GM12878 (cell line): ENCODE data around the gene GGA2. TPM values are rescaled to one million over a fixed set of nuclear protein-coding genes. Genes with fewer than 3 reads are reported as not detected.

ENCODE experiments used
- ATAC-seq: fragments of 200-7000 bp; cut with Tn5 transposase; 3 replicates; pipeline ENCODE4 v1.9.1; 2020; ENCODE audit warnings: mild to moderate bottlenecking, moderate library complexity
- BruUV-seq: library from RNA; stranded (reverse); fragments of 400-500 nt; replicated peaks from 2 replicates; lab custom pipeline; 2021; lab: Mats Ljungman, UMichigan
- CTCF ChIA-PET: fragments of 300-600 bp; sonication (Branson Sonifier 250); formaldehyde crosslinking; extraction: SDS; loops from one replicate; lab custom pipeline; 2021; ENCODE audit warnings: inconsistent platforms; lab: Yijun Ruan, JAX
- POLR2A ChIA-PET: fragments of 350-600 bp; formaldehyde crosslinking; extraction: SDS; loops from one replicate; lab custom pipeline; 2021; ENCODE audit warnings: inconsistent platforms; lab: Charles Lee
- RAD21 ChIA-PET: fragments of 300-600 bp; sonication (Branson Sonifier 250); formaldehyde crosslinking; loops from one replicate; lab custom pipeline; 2023; ENCODE audit warnings: antibody characterized with exemption; ENCODE audit not compliant: unreplicated experiment; lab: Charles Lee
- SMC1A ChIA-PET: fragments of 300-600 bp; sonication (Branson Sonifier 250); formaldehyde crosslinking; loops from one replicate; lab custom pipeline; 2023; ENCODE audit not compliant: unreplicated experiment, uncharacterized antibody; lab: Charles Lee
- DNase-seq: peaks from one replicate; pipeline ENCODE4 v3.0.0-alpha.2; 2011; ENCODE audit warnings: low read depth, low spot score
- FAIRE-seq: peaks from 3 replicates; lab custom pipeline; 2011; peaks lifted over from hg19 to GRCh38; lab: Jason Lieb, UNC
- H2AFZ ChIP-seq: 2 replicates; pipeline ENCODE4 v1.6.0; 2011; ENCODE audit warnings: low read depth, low read length, control low read depth; ENCODE audit not compliant: control insufficient read depth
- H3K27ac ChIP-seq: 2 replicates; pipeline ENCODE4 v1.5.1; 2011; ENCODE audit warnings: control low read depth; ENCODE audit not compliant: control insufficient read depth, insufficient read depth
- H3K27me3 ChIP-seq, 2 experiments: replicated peaks in 1 of 2; 2 replicates each; pipeline versions ENCODE4 v1.6.0 to v1.6.1; 2011; ENCODE audit warnings: low read length in 1 of 2; ENCODE audit not compliant: control insufficient read depth in 2 of 2, insufficient read depth in 2 of 2
- H3K36me3 ChIP-seq, 2 experiments: 2 replicates each; pipeline ENCODE4 v1.5.1; 2011; ENCODE audit warnings: low read length in 1 of 2; ENCODE audit not compliant: control insufficient read depth in 2 of 2, insufficient read depth in 2 of 2
- H3K4me1 ChIP-seq: 2 replicates; pipeline ENCODE4 v1.6.1; 2011; ENCODE audit warnings: mild to moderate bottlenecking, low read length, moderate library complexity, mixed read lengths; ENCODE audit not compliant: control insufficient read depth, insufficient read depth
- H3K4me2 ChIP-seq: 2 replicates; pipeline ENCODE4 v1.6.0; 2011; ENCODE audit warnings: control low read depth; ENCODE audit not compliant: control insufficient read depth, insufficient read depth
- H3K4me3 ChIP-seq: fragments of 200-600 bp; sonication (generic); 2 replicates; pipeline ENCODE4 v1.5.1; 2016
- H3K79me2 ChIP-seq: 2 replicates; pipeline ENCODE4 v1.6.0; 2011; ENCODE audit warnings: low read length; ENCODE audit not compliant: control insufficient read depth, insufficient read depth
- H3K9ac ChIP-seq: 2 replicates; pipeline ENCODE4 v1.8.0; 2011; ENCODE audit warnings: low read length, control low read depth, mixed read lengths; ENCODE audit not compliant: control insufficient read depth, insufficient read depth
- H3K9me3 ChIP-seq: replicated peaks from 3 replicates; pipeline ENCODE4 v1.5.1; 2011; ENCODE audit warnings: mild to moderate bottlenecking, low read length; ENCODE audit not compliant: control insufficient read depth, insufficient read depth
- H4K20me1 ChIP-seq: 2 replicates; pipeline ENCODE4 v1.6.0; 2011; ENCODE audit not compliant: control insufficient read depth, insufficient read depth
- CBX5 ChIP-seq: sonication (generic); IDR thresholded peaks from 2 replicates; pipeline ENCODE4 v1.6.1; 2016; ENCODE audit warnings: low read depth, moderate library complexity, mild to moderate bottlenecking, inconsistent platforms
- E4F1 ChIP-seq: fragments of 450-650 bp; IDR thresholded peaks from 2 replicates; pipeline ENCODE4 v1.6.1; 2018; ENCODE audit warnings: borderline replicate concordance, mild to moderate bottlenecking; ENCODE audit not compliant: partially characterized antibody
- ZNF217 ChIP-seq: fragments of 450-650 bp; IDR thresholded peaks from 2 replicates; pipeline ENCODE4 v1.6.1; 2017; ENCODE audit warnings: antibody characterized with exemption, mild to moderate bottlenecking
- WGBS: methylation state at CpG from one replicate; pipeline ENCODE4 v1.1.6; 2016; ENCODE audit warnings: low lambda C conversion rate; ENCODE audit not compliant: insufficient replicate concordance, insufficient coverage; ENCODE audit errors: missing lambda C conversion rate; 5-methylcytosine and 5-hydroxymethylcytosine counted together
- in situ Hi-C: fragments of 300-500 bp; cut with MboI; formaldehyde crosslinking; loops from 9 replicates; pipeline ENCODE4 v1.14.3; 2018; ENCODE audit warnings: mixed read lengths
- intact Hi-C: fragments of 100-400 bp; cut with micrococcal nuclease; formaldehyde crosslinking; loops from one replicate; pipeline ENCODE4 v1.14.2; 2022; ENCODE audit not compliant: unreplicated experiment
- polyA plus RNA-seq, 11 experiments: library from polyadenylated mRNA; depleted of rRNA in 4 of 11; unstranded in 6 of 11; stranded (reverse) in 5 of 11; fragments of >200 nt; fragmentation: Nextera tagmentation in 4 of 11; fragmentation: Illumina TruSeq in 1 of 11; extraction: Ambion mirVana in 4 of 11; extraction: Trizol in 1 of 11; gene quantifications; 1 replicate in 1 of 11; 2 replicates in 10 of 11; pipeline versions ENCODE4 v1.2.1 to v1.2.3, GENCODE V29; 2011 to 2016; ENCODE audit warnings: inconsistent platforms in 2 of 11, missing spikeins in 2 of 11, low read depth in 1 of 11
- small RNA-seq: library from RNA; depleted of rRNA; stranded (forward); fragments of <200 nt; gene quantifications from one replicate; pipeline ENCODE3, GENCODE V24; 2014
- total RNA-seq, 4 experiments: library from RNA; depleted of rRNA in 3 of 4; stranded (reverse); fragments of >200 nt in 3 of 4; fragmentation: Illumina TruSeq in 1 of 4; extraction: Trizol in 1 of 4; gene quantifications; 2 replicates each; pipeline versions ENCODE4 v1.2.1 to v1.2.3, GENCODE V29; 2013 to 2021

Gene GGA2
- total and polyA plus RNA-seq, 10 of the 15 experiments (the other 5 are each of a cell fraction or from before 2014, with no cell fraction given) = 14.1 to 153 (median 86.6) TPM

GRCh38 chr16:23414731-23415130 is 95.6 kb downstream of the GGA2 start:
- in situ Hi-C loops (no loop called here), intact Hi-C loops (no loop called here)
- WGBS = 90% methylated on average over 6 of the region's 6 CpGs

More at GRCh38 chr16:23414731-23415130, 95.6 kb downstream of the GGA2 start:
- ChIA-PET CTCF (interaction anchor here (0.8 to 2.5 kb wide), 5 partner anchors 11 to 118 kb away, joined by 3 to 17 read pairs (median 3); no protein-coding TSS in a partner anchor), POLR2A (interaction anchor here (0.8 to 1.0 kb wide), 2 partner anchors 11 to 23 kb away, joined by 3 to 5 read pairs; no protein-coding TSS in a partner anchor), SMC1A (interaction anchor here (0.5 to 3.3 kb wide), 5 partner anchors 11 to 1861 kb away, joined by 3 to 12 read pairs (median 3); no protein-coding TSS in a partner anchor), RAD21 (interaction anchor here (1.7 kb wide), 1 partner anchor 20 kb away, joined by 5 read pairs; no protein-coding TSS in a partner anchor)
- no TSS peak for BruUV-seq
- no peaks in the 10 kb centered on the region for H3K79me2 ChIP-seq
- no peaks in the 10 kb centered on the region for H3K9me3 ChIP-seq
- H2AFZ ChIP-seq = no peak overlapping the region
- no peaks in the 10 kb centered on the region for H3K4me1 ChIP-seq
- no peaks in the 10 kb centered on the region for H4K20me1 ChIP-seq
- ATAC-seq (no peak), DNase-seq (no peak), FAIRE-seq (no peak)
- H3K4me3 ChIP-seq = no peak overlapping the region
- no peaks in the 10 kb centered on the region for H3K27me3 ChIP-seq
- H3K27ac ChIP-seq = no peak overlapping the region
- H3K9ac ChIP-seq = no peak overlapping the region
- H3K36me3 ChIP-seq = peaks cover 2% of the 10 kb centered on the region in 2 experiments; a peak in 3 of 4 replicates
- TF ChIP-seq ZNF217 (no peak), E4F1 (no peak), CBX5 (no peak)
- H3K4me2 ChIP-seq = no peak overlapping the region

Small RNAs within 50 kb of the gene (small RNA-seq; reads per million reads assigned to genes)
- not detected for gene RF00072

Other genes starting within 250 kb of the GGA2 start
Only the 7 nearest of the 10 such genes appear.
- 9.7 and 12.1 TPM in 2 replicates for gene COG7, start 57.3 kb downstream of the GGA2 start, total RNA-seq (2014; rRNA removed)
- gene COG7, start 57.3 kb downstream of the GGA2 start, total RNA-seq (2014; rRNA removed; fragmentation: Illumina TruSeq; extraction: Trizol) = 9.4 and 10.0 TPM in 2 replicates
- gene COG7, start 57.3 kb downstream of the GGA2 start, total RNA-seq (2021) = 9.4 and 10.9 TPM in 2 replicates
- gene COG7, start 57.3 kb downstream of the GGA2 start, polyA plus RNA-seq (2011; rRNA removed) = 12.6 and 24.0 TPM in 2 replicates
- gene COG7, start 57.3 kb downstream of the GGA2 start, polyA plus RNA-seq (2014; fragmentation: Illumina TruSeq; extraction: Trizol) = 8.2 and 10.6 TPM in 2 replicates
- gene COG7, start 57.3 kb downstream of the GGA2 start, polyA plus RNA-seq (2014; fragmentation: Nextera tagmentation; extraction: Ambion mirVana) = 1 to 10 TPM; 2.9 to 7.5 TPM
- gene COG7, start 57.3 kb downstream of the GGA2 start, polyA plus RNA-seq (2014; rRNA removed) = 12.8 and 14.9 TPM in 2 replicates
- 1 to 10 TPM; 9.5 to 9.9 TPM for gene COG7, start 57.3 kb downstream of the GGA2 start, polyA plus RNA-seq (2016; fragmentation: Nextera tagmentation; extraction: Ambion mirVana)
- gene EARS2, start 46.9 kb upstream of the GGA2 start, total RNA-seq (2014; rRNA removed) = 38.0 and 39.0 TPM in 2 replicates
- gene EARS2, start 46.9 kb upstream of the GGA2 start, total RNA-seq (2014; rRNA removed; fragmentation: Illumina TruSeq; extraction: Trizol) = 36.7 TPM in 2 replicates
- gene EARS2, start 46.9 kb upstream of the GGA2 start, total RNA-seq (2021) = 28.8 and 32.1 TPM in 2 replicates
- 63.0 and 65.9 TPM in 2 replicates for gene EARS2, start 46.9 kb upstream of the GGA2 start, polyA plus RNA-seq (2011; rRNA removed)
- gene EARS2, start 46.9 kb upstream of the GGA2 start, polyA plus RNA-seq (2014; fragmentation: Illumina TruSeq; extraction: Trizol) = 41.3 and 47.9 TPM in 2 replicates
- gene EARS2, start 46.9 kb upstream of the GGA2 start, polyA plus RNA-seq (2014; fragmentation: Nextera tagmentation; extraction: Ambion mirVana) = 10 to 100 TPM; 12.9 to 27.0 TPM
- gene EARS2, start 46.9 kb upstream of the GGA2 start, polyA plus RNA-seq (2014; rRNA removed) = 27.3 and 39.8 TPM in 2 replicates
- 10 to 100 TPM; 31.0 to 34.8 TPM for gene EARS2, start 46.9 kb upstream of the GGA2 start, polyA plus RNA-seq (2016; fragmentation: Nextera tagmentation; extraction: Ambion mirVana)
- gene UBFD1, start 47.2 kb upstream of the GGA2 start, total RNA-seq (2014; rRNA removed) = 31.3 and 38.3 TPM in 2 replicates
- gene UBFD1, start 47.2 kb upstream of the GGA2 start, total RNA-seq (2014; rRNA removed; fragmentation: Illumina TruSeq; extraction: Trizol) = 18.1 and 19.0 TPM in 2 replicates
- gene UBFD1, start 47.2 kb upstream of the GGA2 start, total RNA-seq (2021) = 45.8 and 48.5 TPM in 2 replicates
- 37.6 and 41.9 TPM in 2 replicates for gene UBFD1, start 47.2 kb upstream of the GGA2 start, polyA plus RNA-seq (2011; rRNA removed)
- gene UBFD1, start 47.2 kb upstream of the GGA2 start, polyA plus RNA-seq (2014; fragmentation: Illumina TruSeq; extraction: Trizol) = 23.4 and 23.7 TPM in 2 replicates
- gene UBFD1, start 47.2 kb upstream of the GGA2 start, polyA plus RNA-seq (2014; fragmentation: Nextera tagmentation; extraction: Ambion mirVana) = 1 to 10 TPM; 7.3 to 7.9 TPM
- gene UBFD1, start 47.2 kb upstream of the GGA2 start, polyA plus RNA-seq (2014; rRNA removed) = 31.1 and 40.7 TPM in 2 replicates
- gene UBFD1, start 47.2 kb upstream of the GGA2 start, polyA plus RNA-seq (2016; fragmentation: Nextera tagmentation; extraction: Ambion mirVana) = 10 to 100 TPM; 33.2 to 38.6 TPM
- 258 and 271 TPM in 2 replicates for gene NDUFAB1, start 85.8 kb upstream of the GGA2 start, total RNA-seq (2014; rRNA removed)
- 115 and 123 TPM in 2 replicates for gene NDUFAB1, start 85.8 kb upstream of the GGA2 start, total RNA-seq (2014; rRNA removed; fragmentation: Illumina TruSeq; extraction: Trizol)
- 131 and 137 TPM in 2 replicates for gene NDUFAB1, start 85.8 kb upstream of the GGA2 start, total RNA-seq (2021)
- gene NDUFAB1, start 85.8 kb upstream of the GGA2 start, polyA plus RNA-seq (2011; rRNA removed) = 237 and 375 TPM in 2 replicates
- 64.1 and 79.9 TPM in 2 replicates for gene NDUFAB1, start 85.8 kb upstream of the GGA2 start, polyA plus RNA-seq (2014; fragmentation: Illumina TruSeq; extraction: Trizol)
- gene NDUFAB1, start 85.8 kb upstream of the GGA2 start, polyA plus RNA-seq (2014; fragmentation: Nextera tagmentation; extraction: Ambion mirVana) = 100 to 1,000 TPM in 1 of 2 experiments, 10 to 100 TPM in 1; 99.8 to 226 TPM
- 325 and 378 TPM in 2 replicates for gene NDUFAB1, start 85.8 kb upstream of the GGA2 start, polyA plus RNA-seq (2014; rRNA removed)
- gene NDUFAB1, start 85.8 kb upstream of the GGA2 start, polyA plus RNA-seq (2016; fragmentation: Nextera tagmentation; extraction: Ambion mirVana) = 100 to 1,000 TPM; 564 to 584 TPM
- 15.8 and 18.0 TPM in 2 replicates for gene PALB2, start 130.8 kb upstream of the GGA2 start, total RNA-seq (2014; rRNA removed)
- 23.4 and 23.8 TPM in 2 replicates for gene PALB2, start 130.8 kb upstream of the GGA2 start, total RNA-seq (2014; rRNA removed; fragmentation: Illumina TruSeq; extraction: Trizol)
- 17.1 and 17.3 TPM in 2 replicates for gene PALB2, start 130.8 kb upstream of the GGA2 start, total RNA-seq (2021)
- gene PALB2, start 130.8 kb upstream of the GGA2 start, polyA plus RNA-seq (2011; rRNA removed) = 12.4 and 18.8 TPM in 2 replicates
- gene PALB2, start 130.8 kb upstream of the GGA2 start, polyA plus RNA-seq (2014; fragmentation: Illumina TruSeq; extraction: Trizol) = 18.7 and 22.6 TPM in 2 replicates
- gene PALB2, start 130.8 kb upstream of the GGA2 start, polyA plus RNA-seq (2014; fragmentation: Nextera tagmentation; extraction: Ambion mirVana) = 10 to 100 TPM in 1 of 2 experiments, 1 to 10 TPM in 1; 9.2 to 15.1 TPM
- gene PALB2, start 130.8 kb upstream of the GGA2 start, polyA plus RNA-seq (2014; rRNA removed) = 12.2 and 17.8 TPM in 2 replicates
- 10 to 100 TPM; 22.4 to 24.6 TPM for gene PALB2, start 130.8 kb upstream of the GGA2 start, polyA plus RNA-seq (2016; fragmentation: Nextera tagmentation; extraction: Ambion mirVana)
- gene DCTN5, start 131.0 kb upstream of the GGA2 start, total RNA-seq (2014; rRNA removed) = 49.1 and 61.9 TPM in 2 replicates
- gene DCTN5, start 131.0 kb upstream of the GGA2 start, total RNA-seq (2014; rRNA removed; fragmentation: Illumina TruSeq; extraction: Trizol) = 66.6 and 69.3 TPM in 2 replicates
- gene DCTN5, start 131.0 kb upstream of the GGA2 start, total RNA-seq (2021) = 84.7 and 86.6 TPM in 2 replicates
- 153 and 159 TPM in 2 replicates for gene DCTN5, start 131.0 kb upstream of the GGA2 start, polyA plus RNA-seq (2011; rRNA removed)
- 97.1 and 108 TPM in 2 replicates for gene DCTN5, start 131.0 kb upstream of the GGA2 start, polyA plus RNA-seq (2014; fragmentation: Illumina TruSeq; extraction: Trizol)
- gene DCTN5, start 131.0 kb upstream of the GGA2 start, polyA plus RNA-seq (2014; fragmentation: Nextera tagmentation; extraction: Ambion mirVana) = 10 to 100 TPM; 69.2 to 72.5 TPM
- gene DCTN5, start 131.0 kb upstream of the GGA2 start, polyA plus RNA-seq (2014; rRNA removed) = 66.4 and 76.2 TPM in 2 replicates
- 100 to 1,000 TPM; 123 to 126 TPM for gene DCTN5, start 131.0 kb upstream of the GGA2 start, polyA plus RNA-seq (2016; fragmentation: Nextera tagmentation; extraction: Ambion mirVana)
- gene PLK1, start 168.4 kb upstream of the GGA2 start, total RNA-seq (2014; rRNA removed) = 67.2 and 79.9 TPM in 2 replicates
- gene PLK1, start 168.4 kb upstream of the GGA2 start, total RNA-seq (2014; rRNA removed; fragmentation: Illumina TruSeq; extraction: Trizol) = 23.4 and 27.3 TPM in 2 replicates
- gene PLK1, start 168.4 kb upstream of the GGA2 start, total RNA-seq (2021) = 120 and 124 TPM in 2 replicates
- 31.1 and 59.2 TPM in 2 replicates for gene PLK1, start 168.4 kb upstream of the GGA2 start, polyA plus RNA-seq (2011; rRNA removed)
- 145 and 189 TPM in 2 replicates for gene PLK1, start 168.4 kb upstream of the GGA2 start, polyA plus RNA-seq (2014; fragmentation: Illumina TruSeq; extraction: Trizol)
- 10 to 100 TPM; 11.3 to 19.5 TPM for gene PLK1, start 168.4 kb upstream of the GGA2 start, polyA plus RNA-seq (2014; fragmentation: Nextera tagmentation; extraction: Ambion mirVana)
- gene PLK1, start 168.4 kb upstream of the GGA2 start, polyA plus RNA-seq (2014; rRNA removed) = 89.2 and 107 TPM in 2 replicates
- 100 to 1,000 TPM; 184 to 191 TPM for gene PLK1, start 168.4 kb upstream of the GGA2 start, polyA plus RNA-seq (2016; fragmentation: Nextera tagmentation; extraction: Ambion mirVana)